Lung (tissue), 16 donors: ENCODE results near the gene SLC25A2. TPM values are rescaled to one million over a fixed set of nuclear protein-coding genes. Genes with fewer than 3 reads are reported as not detected.
"Not testable (repeated sequence)": the region's sequence is repeated elsewhere in the genome, so short reads cannot be mapped to it uniquely, and the experiment has no call there.

ENCODE experiments used
- ATAC-seq: fragments of 200-7000 bp; cut with Tn5 transposase; one replicate; pipeline ENCODE4 v1.9.1; 2020; ENCODE audit warnings: moderate number of reproducible peaks; ENCODE audit not compliant: insufficient read depth, low FRiP score
- DNase-seq, 3 donors: peaks; one replicate each; pipeline ENCODE4 v3.0.0-alpha.2; 2013 to 2017
- H3K27ac ChIP-seq, 2 donors: one replicate each; pipeline ENCODE4 v1.5.1; 2013; ENCODE audit warnings: mild to moderate bottlenecking in 2 of 2, moderate library complexity in 2 of 2, control low read depth in 1 of 2, inconsistent platforms in 1 of 2, low read depth in 1 of 2, low read length in 1 of 2
- H3K27me3 ChIP-seq, 3 donors: one replicate each; pipeline ENCODE4 v1.5.1; 2013; ENCODE audit warnings: low read length in 2 of 3; ENCODE audit not compliant: control insufficient read depth in 3 of 3, insufficient read depth in 3 of 3
- H3K36me3 ChIP-seq, 4 donors: one replicate each; pipeline ENCODE4 v1.5.1; 2013; ENCODE audit warnings: low read length in 4 of 4, mild to moderate bottlenecking in 1 of 4, moderate library complexity in 1 of 4; ENCODE audit not compliant: control insufficient read depth in 4 of 4, insufficient read depth in 4 of 4
- H3K4me1 ChIP-seq, 5 donors: one replicate each; pipeline ENCODE4 v1.5.1; 2013; ENCODE audit warnings: low read length in 5 of 5, mild to moderate bottlenecking in 2 of 5, moderate library complexity in 1 of 5; ENCODE audit not compliant: control insufficient read depth in 5 of 5, insufficient read depth in 5 of 5
- H3K4me3 ChIP-seq: one replicate; pipeline ENCODE4 v1.5.1; 2013; ENCODE audit warnings: mild to moderate bottlenecking, control low read depth, moderate library complexity
- H3K9ac ChIP-seq, 2 donors: one replicate each; pipeline ENCODE4 v1.5.1; 2013; ENCODE audit warnings: low read length in 2 of 2, control low read depth in 1 of 2; ENCODE audit not compliant: insufficient read depth in 1 of 2
- H3K9me3 ChIP-seq, 4 donors: one replicate each; pipeline ENCODE4 v1.5.1; 2013; ENCODE audit warnings: low read length in 3 of 4, mild to moderate bottlenecking in 1 of 4, moderate library complexity in 1 of 4; ENCODE audit not compliant: control insufficient read depth in 4 of 4, insufficient read depth in 3 of 4
- WGBS, 2 donors: extraction: QIAGEN DNeasy Blood & Tissue Kit; methylation state at CpG; one replicate each; pipeline ENCODE4 v1.1.7; 2013; 5-methylcytosine and 5-hydroxymethylcytosine counted together
- long read RNA-seq, 5 donors: transcript quantifications; one replicate each; lab custom pipeline, GENCODE V29; 2026
- polyA plus RNA-seq, 2 donors: library from polyadenylated mRNA; stranded (reverse); fragments of 200-250 nt; gene quantifications; one replicate each; pipeline ENCODE4 v1.2.1, GENCODE V29; 2013
- total RNA-seq, 2 donors: library from RNA; depleted of rRNA in 1 of 2; stranded (reverse); fragments of >200 nt in 1 of 2; gene quantifications; one replicate each; pipeline ENCODE4 v1.2.1, GENCODE V29; 2014 to 2021
- TF ChIP-seq, protein P1 (sequence below): IDR thresholded peaks from 2 replicates; pipeline ENCODE4 v1.5.1; 2012; ENCODE audit warnings: mild to moderate bottlenecking; ENCODE audit errors: control extremely low read depth, extremely low read depth
- donor health status: control.
- donor health status: control.
- donor health status: Bipolar disorder and iron deficiency.
- donor health status: healthy.
- donor health status: DM: yes; HTN: yes; CAD: no.

Gene SLC25A2
- under 1 TPM; 0.17 to 0.83 TPM for total RNA-seq
- polyA plus RNA-seq, result under 1 TPM; 0.05 to 0.22 TPM
- long read RNA-seq, donor 1, result 0 reads
- long read RNA-seq, donor 2, result 0 reads
- long read RNA-seq, donor 3, result 0 reads
- long read RNA-seq, donor 4, result 0 reads
- long read RNA-seq, donor 5, result 0 reads

DNA sequence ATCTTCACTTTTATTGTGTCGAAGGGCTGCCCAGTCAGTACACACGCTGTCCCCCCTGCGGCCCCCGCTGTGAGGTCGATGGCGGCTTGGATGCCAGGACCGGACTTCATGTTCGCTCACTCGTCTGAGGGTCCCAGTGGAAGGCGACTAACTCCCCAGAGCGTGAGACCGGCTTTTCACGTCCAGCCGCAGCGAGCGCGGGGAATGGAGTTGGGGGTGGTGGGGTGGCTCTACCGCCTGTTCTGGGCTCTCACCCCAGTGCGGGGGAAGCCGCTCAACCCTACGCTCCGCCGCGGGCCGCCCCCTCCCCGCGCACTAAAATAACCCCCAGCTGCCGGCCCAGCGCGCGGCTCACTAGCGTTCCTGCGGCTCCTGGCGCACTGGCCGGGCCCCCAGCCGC lies at the start of gene SLC25A2:
TSS of gene SLC25A2 (minus strand) at position 294 of the 400 bp plus-strand sequence. CDS start at position 110, 184 bp downstream.
- Histone ChIP-seq H3K27me3 (no peaks in the 10 kb centered on the region), H3K9ac (no peak within 1 kb of the TSS), H3K27ac (no peak within 1 kb of the TSS), H3K4me3 (no peak within 1 kb of the TSS), H3K4me1 (no peaks in the 10 kb centered on the region), H3K36me3 (peaks cover 0 to 10% (median 0%) of the 10 kb centered on the region in 4 donors), H3K9me3 (peaks cover 7 to 51% (median 27%) of the 10 kb centered on the region in 4 donors)
- 48 to 56% methylated on average over 35 to 36 of the region's 36 CpGs for WGBS, 2 donors
- ATAC-seq, result no peak
- DNase-seq, result no peak
- TF ChIP-seq, protein P1, sequence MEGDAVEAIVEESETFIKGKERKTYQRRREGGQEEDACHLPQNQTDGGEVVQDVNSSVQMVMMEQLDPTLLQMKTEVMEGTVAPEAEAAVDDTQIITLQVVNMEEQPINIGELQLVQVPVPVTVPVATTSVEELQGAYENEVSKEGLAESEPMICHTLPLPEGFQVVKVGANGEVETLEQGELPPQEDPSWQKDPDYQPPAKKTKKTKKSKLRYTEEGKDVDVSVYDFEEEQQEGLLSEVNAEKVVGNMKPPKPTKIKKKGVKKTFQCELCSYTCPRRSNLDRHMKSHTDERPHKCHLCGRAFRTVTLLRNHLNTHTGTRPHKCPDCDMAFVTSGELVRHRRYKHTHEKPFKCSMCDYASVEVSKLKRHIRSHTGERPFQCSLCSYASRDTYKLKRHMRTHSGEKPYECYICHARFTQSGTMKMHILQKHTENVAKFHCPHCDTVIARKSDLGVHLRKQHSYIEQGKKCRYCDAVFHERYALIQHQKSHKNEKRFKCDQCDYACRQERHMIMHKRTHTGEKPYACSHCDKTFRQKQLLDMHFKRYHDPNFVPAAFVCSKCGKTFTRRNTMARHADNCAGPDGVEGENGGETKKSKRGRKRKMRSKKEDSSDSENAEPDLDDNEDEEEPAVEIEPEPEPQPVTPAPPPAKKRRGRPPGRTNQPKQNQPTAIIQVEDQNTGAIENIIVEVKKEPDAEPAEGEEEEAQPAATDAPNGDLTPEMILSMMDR, result no peak

DNA sequence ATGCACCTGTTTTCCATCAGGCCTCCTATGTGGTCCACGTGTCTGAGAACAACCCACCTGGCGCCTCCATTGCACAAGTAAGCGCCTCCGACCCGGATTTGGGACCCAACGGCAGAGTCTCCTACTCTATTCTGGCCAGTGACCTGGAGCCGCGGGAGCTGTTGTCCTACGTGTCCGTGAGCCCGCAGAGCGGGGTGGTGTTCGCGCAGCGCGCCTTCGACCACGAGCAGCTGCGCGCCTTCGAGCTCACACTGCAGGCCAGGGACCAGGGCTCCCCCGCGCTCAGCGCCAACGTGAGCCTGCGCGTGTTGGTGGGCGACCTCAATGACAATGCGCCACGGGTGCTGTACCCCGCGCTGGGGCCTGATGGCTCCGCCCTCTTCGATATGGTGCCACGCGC lies 47.7 kb upstream of the SLC25A2 start:
- no peak overlapping the region for H3K4me3 ChIP-seq
- H3K27ac ChIP-seq, result no peak overlapping the region
- peaks cover 8 to 44% (median 26%) of the 10 kb centered on the region in 4 donors for H3K9me3 ChIP-seq
- no peaks in the 10 kb centered on the region for H3K36me3 ChIP-seq
- no peak overlapping the region for H3K9ac ChIP-seq
- no peak for DNase-seq
- H3K4me1 ChIP-seq, result no peaks in the 10 kb centered on the region
- TF ChIP-seq, protein P1, result no peak
- ATAC-seq, result no peak
- 31 to 39% methylated on average over 29 to 35 of the region's 36 CpGs for WGBS, 2 donors
- no peaks in the 10 kb centered on the region for H3K27me3 ChIP-seq

DNA sequence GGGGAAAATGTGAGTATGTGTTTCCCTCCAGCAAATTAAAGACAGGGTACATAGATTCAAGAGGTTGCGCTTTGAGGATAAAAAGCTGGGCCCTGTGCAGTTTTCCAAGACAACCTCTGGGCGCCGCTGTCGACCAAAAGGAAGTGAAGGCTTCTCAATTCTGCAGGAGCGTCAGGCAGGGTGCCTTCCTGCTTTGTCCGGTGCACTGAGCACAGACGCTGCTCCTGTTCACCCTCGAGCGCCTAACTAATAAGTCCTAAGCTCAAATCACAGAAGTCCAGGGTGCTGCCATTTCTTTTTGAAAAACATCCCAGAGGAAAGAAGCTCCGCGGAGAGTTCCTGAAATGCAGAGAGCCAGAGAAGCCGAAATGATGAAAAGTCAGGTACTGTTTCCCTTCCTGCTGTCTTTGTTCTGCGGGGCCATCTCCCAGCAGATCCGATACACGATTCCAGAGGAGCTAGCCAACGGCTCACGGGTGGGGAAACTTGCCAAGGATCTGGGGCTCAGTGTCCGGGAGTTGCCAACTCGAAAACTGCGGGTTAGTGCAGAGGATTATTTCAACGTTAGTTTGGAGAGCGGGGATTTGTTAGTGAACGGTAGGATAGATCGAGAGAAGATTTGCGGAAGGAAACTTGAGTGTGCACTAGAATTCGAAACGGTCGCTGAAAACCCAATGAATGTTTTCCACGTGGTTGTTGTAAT lies 46.2 kb upstream of the SLC25A2 start, which contains the start of gene PCDHGB1:
TSS of gene PCDHGB1 (plus strand) at position 183 of the 703 bp plus-strand sequence. CDS start at position 345, 162 bp downstream.
- no peak within 1 kb of the TSS for H3K9ac ChIP-seq
- H3K4me3 ChIP-seq, result no peak within 1 kb of the TSS
- ATAC-seq, result no peak
- H3K27me3 ChIP-seq, result no peaks in the 10 kb centered on the region
- no peak within 1 kb of the TSS for H3K27ac ChIP-seq
- H3K9me3 ChIP-seq, result peaks cover 0 to 43% (median 21%) of the 10 kb centered on the region in 4 donors
- no peaks in the 10 kb centered on the region for H3K36me3 ChIP-seq
- 26 to 30% methylated on average over 29 of the region's 29 CpGs for WGBS, 2 donors
- TF ChIP-seq, protein P1, result no peak
- H3K4me1 ChIP-seq, result no peaks in the 10 kb centered on the region
- DNase-seq, result peak in 2 of 3 donors; percentile 20 to 31

DNA sequence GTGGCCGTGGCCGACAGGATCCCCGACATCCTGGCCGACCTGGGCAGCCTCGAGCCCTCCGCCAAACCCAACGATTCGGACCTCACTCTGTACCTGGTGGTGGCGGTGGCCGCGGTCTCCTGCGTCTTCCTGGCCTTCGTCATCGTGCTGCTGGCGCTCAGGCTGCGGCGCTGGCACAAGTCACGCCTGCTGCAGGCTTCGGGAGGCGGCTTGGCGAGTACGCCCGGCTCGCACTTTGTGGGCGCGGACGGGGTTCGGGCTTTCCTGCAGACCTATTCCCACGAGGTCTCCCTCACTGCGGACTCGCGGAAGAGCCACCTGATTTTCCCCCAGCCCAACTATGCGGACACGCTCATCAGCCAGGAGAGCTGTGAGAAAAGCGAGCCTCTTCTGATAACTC lies 42.2 kb upstream of the SLC25A2 start:
- H3K36me3 ChIP-seq, H3K4me3 ChIP-seq, ATAC-seq, H3K27me3 ChIP-seq, H3K4me1 ChIP-seq, H3K9ac ChIP-seq, DNase-seq, H3K27ac ChIP-seq: not testable (repeated sequence)
- peaks cover 0 to 44% (median 24%) of the 10 kb centered on the region in 4 donors for H3K9me3 ChIP-seq
- WGBS, 2 donors, result 38 to 49% methylated on average over 20 to 27 of the region's 35 CpGs
